OCI-LY7 (cell line): Measurements from ENCODE around the gene GPATCH8. TPM values are rescaled to one million over a fixed set of nuclear protein-coding genes. Genes with fewer than 3 reads are reported as not detected.

Experiments used
- BruUV-seq: library from RNA; stranded (reverse); fragments of 400-500 nt; replicated peaks from 2 replicates; lab custom pipeline; 2021; lab: Mats Ljungman, UMichigan
- CTCF ChIA-PET: fragments of 300-600 bp; sonication (Branson Sonifier 250); formaldehyde crosslinking; loops from one replicate; lab custom pipeline; 2022; ENCODE audit warnings: antibody characterized with exemption; ENCODE audit not compliant: unreplicated experiment; lab: Charles Lee
- POLR2A ChIA-PET: fragments of 300-600 bp; sonication (Branson Sonifier 250); formaldehyde crosslinking; loops from one replicate; lab custom pipeline; 2022; ENCODE audit warnings: antibody characterized with exemption; lab: Charles Lee
- DNase-seq: peaks from one replicate; pipeline ENCODE4 v3.0.0-alpha.2; 2015; ENCODE audit warnings: low spot score
- H2AFZ ChIP-seq: fragments of 200-600 bp; sonication (generic), shearing (Covaris generic); 2 replicates; pipeline ENCODE4 v1.6.1; 2014; ENCODE audit warnings: mild to moderate bottlenecking, antibody characterized with exemption, low read length, moderate library complexity
- H3K27ac ChIP-seq: fragments of 200-600 bp; sonication (generic); 2 replicates; pipeline ENCODE4 v1.5.1; 2014; ENCODE audit warnings: mixed run types, low read depth, mild to moderate bottlenecking, moderate library complexity, low read length, inconsistent platforms; ENCODE audit not compliant: poor library complexity, severe bottlenecking
- H3K36me3 ChIP-seq: fragments of 200-600 bp; sonication (generic); 2 replicates; pipeline ENCODE4 v1.6.1; 2014; ENCODE audit warnings: mild to moderate bottlenecking, antibody characterized with exemption, low read length, moderate library complexity, mixed read lengths; ENCODE audit not compliant: insufficient read depth
- H3K4me1 ChIP-seq: fragments of 200-600 bp; sonication (generic); 2 replicates; pipeline ENCODE4 v1.5.1; 2014; ENCODE audit warnings: mild to moderate bottlenecking, low read length; ENCODE audit not compliant: insufficient read depth, poor library complexity, severe bottlenecking
- H3K4me2 ChIP-seq: fragments of 200-600 bp; sonication (generic); 2 replicates; pipeline ENCODE4 v1.6.1; 2014; ENCODE audit warnings: mild to moderate bottlenecking, low read length
- H3K4me3 ChIP-seq: fragments of 200-600 bp; sonication (generic); 2 replicates; pipeline ENCODE4 v1.5.1; 2014; ENCODE audit warnings: mild to moderate bottlenecking, low read depth, low read length; ENCODE audit not compliant: poor library complexity, severe bottlenecking
- H3K79me2 ChIP-seq: fragments of 200-600 bp; sonication (generic); 2 replicates; pipeline ENCODE4 v1.6.1; 2016; ENCODE audit warnings: low read depth, mild to moderate bottlenecking, low read length, moderate library complexity, mixed read lengths; ENCODE audit not compliant: insufficient read depth
- H3K9me2 ChIP-seq: fragments of 200-600 bp; sonication (generic); 2 replicates; pipeline ENCODE4 v1.6.1; 2016; ENCODE audit warnings: mild to moderate bottlenecking, low read length, mixed read lengths; ENCODE audit not compliant: insufficient read depth
- H3K9me3 ChIP-seq: fragments of 200-600 bp; sonication (generic); 2 replicates; pipeline ENCODE4 v1.6.1; 2014; ENCODE audit warnings: mild to moderate bottlenecking, mixed run types, low read length, mixed read lengths
- H4K20me1 ChIP-seq: fragments of 200-600 bp; sonication (generic); 2 replicates; pipeline ENCODE4 v1.6.1; 2014; ENCODE audit warnings: mild to moderate bottlenecking, antibody characterized with exemption, low read length, moderate library complexity, mixed read lengths; ENCODE audit not compliant: insufficient read depth
- CTCF ChIP-seq: fragments of 200-600 bp; sonication (generic); conservative IDR thresholded peaks from 2 replicates; pipeline ENCODE4 v1.5.1; 2014; ENCODE audit warnings: mild to moderate bottlenecking, antibody characterized with exemption, low read length, moderate library complexity, mixed read lengths
- EZH2phosphoT487 ChIP-seq: fragments of 200-600 bp; sonication (generic); IDR thresholded peaks from 2 replicates; pipeline ENCODE4 v1.6.1; 2018; ENCODE audit warnings: low read depth, borderline replicate concordance, mild to moderate bottlenecking, mixed run types, antibody characterized with exemption, low read length, moderate library complexity, mixed read lengths
- intact Hi-C: fragments of 100-400 bp; cut with micrococcal nuclease; formaldehyde crosslinking; loops from one replicate; pipeline ENCODE4 v1.10.0; 2022; ENCODE audit not compliant: unreplicated experiment
- total RNA-seq, 2 experiments: library from RNA; depleted of rRNA in 1 of 2; stranded (reverse); fragments of >200 nt in 1 of 2; shearing (Covaris generic) in 1 of 2; gene quantifications; 2 replicates each; pipeline ENCODE4 v1.2.3, GENCODE V29; 2014 to 2022

GPATCH8 gene
- total RNA-seq, 2 experiments from 2014 or later = 24.7 to 61.1 TPM

GRCh38 chr17:44487170-44487569, 16.0 kb downstream of the GPATCH8 start:
- H3K4me2 ChIP-seq = no peak overlapping the region
- peaks cover 19% of the 10 kb centered on the region; the same call in 1 of the 2 replicates for H4K20me1 ChIP-seq
- H3K4me1 ChIP-seq = no peaks in the 10 kb centered on the region
- no peak overlapping the region for H3K27ac ChIP-seq
- POLR2A ChIA-PET = interaction anchor here (0.7 to 1.0 kb wide), 2 partner anchors 12 to 16 kb away, joined by 4 to 5 read pairs; partner anchors contain the start of gene GPATCH8
- H3K79me2 ChIP-seq = peaks cover 78% of the 10 kb centered on the region
- TF ChIP-seq EZH2phosphoT487 (no peak), CTCF (no peak)
- H3K9me2 ChIP-seq = no peaks in the 10 kb centered on the region
- no peaks in the 10 kb centered on the region for H3K9me3 ChIP-seq
- H2AFZ ChIP-seq = no peak overlapping the region
- H3K4me3 ChIP-seq = no peak overlapping the region
- no peak for DNase-seq
- BruUV-seq = no TSS peak
- H3K36me3 ChIP-seq = peaks cover 46% of the 10 kb centered on the region
- intact Hi-C loops = no loop called here
- CTCF ChIA-PET = no interaction called here

- Histone ChIP-seq H3K4me1 (no peaks in the 10 kb centered on the region), H3K9me2 (no peaks in the 10 kb centered on the region), H4K20me1 (0 out of 2 replicates have a peak, but pooled peaks cover 4% of the 10 kb centered on the region), H3K36me3 (peaks cover 43% of the 10 kb centered on the region; the same call in 1 of the 2 replicates), H2AFZ (no peak overlapping the region), H3K4me3 (no peak overlapping the region), H3K79me2 (peaks cover 62% of the 10 kb centered on the region), H3K4me2 (no peak overlapping the region), H3K9me3 (no peaks in the 10 kb centered on the region), H3K27ac (no peak overlapping the region)
- DNase-seq = no peak
- TF ChIP-seq EZH2phosphoT487 (no peak), CTCF (no peak)
- BruUV-seq = no TSS peak
- CTCF ChIA-PET = no interaction called here
- POLR2A ChIA-PET = interaction anchor here (1.0 kb wide), 1 partner anchor 25 kb away, joined by 3 read pairs; no protein-coding TSS in a partner anchor
- intact Hi-C loops = no loop called here
Observed at GRCh38 chr17:44473367-44473766, 29.8 kb downstream of the GPATCH8 start.

GRCh38 chr17:44469676-44470075, 33.5 kb downstream of the GPATCH8 start:
- POLR2A ChIA-PET = no interaction called here
- no peak overlapping the region for H2AFZ ChIP-seq
- no TSS peak for BruUV-seq
- 0 out of 2 replicates have a peak, but pooled peaks cover 3% of the 10 kb centered on the region for H4K20me1 ChIP-seq
- H3K9me2 ChIP-seq = no peaks in the 10 kb centered on the region
- peaks cover 62% of the 10 kb centered on the region for H3K36me3 ChIP-seq
- no peak overlapping the region for H3K4me2 ChIP-seq
- H3K27ac ChIP-seq = no peak overlapping the region
- no peaks in the 10 kb centered on the region for H3K4me1 ChIP-seq
- H3K9me3 ChIP-seq = no peaks in the 10 kb centered on the region
- no peak overlapping the region for H3K4me3 ChIP-seq
- no peak for DNase-seq
- CTCF ChIA-PET = no interaction called here
- peaks cover 64% of the 10 kb centered on the region for H3K79me2 ChIP-seq
- intact Hi-C loops = no loop called here
- no peak for TF ChIP-seq EZH2phosphoT487
- no peak for TF ChIP-seq CTCF
